ENCODE measurements around the gene WASL. TPM values are rescaled to one million over a fixed set of nuclear protein-coding genes. Genes with fewer than 3 reads are reported as not detected.

The WASL gene
- total RNA-seq, 1 donor from 2014 or later, result 28.4 TPM

Other genes starting within 250 kb of the WASL start
- gene IQUB, start 214.4 kb downstream of the WASL start, total RNA-seq, result 0.54 TPM
- gene NDUFA5, start 191.2 kb downstream of the WASL start, total RNA-seq, result 307 TPM
- 77.3 TPM for gene ASB15, start 147.2 kb downstream of the WASL start, total RNA-seq
- gene LMOD2, start 93.1 kb downstream of the WASL start, total RNA-seq, result 492 TPM
- not detected for gene HYAL4, start 96.2 kb upstream of the WASL start, total RNA-seq
- gene SPAM1, start 176.2 kb upstream of the WASL start, total RNA-seq, result not detected